Neuronal stem cell (in vitro differentiated cells): Measurements from ENCODE around the gene HOMER3.
A peak's percentile ranks its signal among the peaks of the same experiment; 100 is the strongest.
"Not testable (repeated sequence)": the region's sequence is repeated elsewhere in the genome, so short reads cannot be mapped to it uniquely, and the experiment has no call there.

Source experiments
- DNase-seq: peaks from one replicate; pipeline ENCODE4 v3.0.0-alpha.2; 2013; ENCODE audit warnings: low spot score
- H2AFZ ChIP-seq: one replicate; pipeline ENCODE4 v1.6.1; 2013; ENCODE audit warnings: mild to moderate bottlenecking, low read length, inconsistent platforms
- H2AK5ac ChIP-seq: 2 replicates; pipeline ENCODE4 v1.6.1; 2013; ENCODE audit warnings: low read depth, mild to moderate bottlenecking, inconsistent platforms, low read length, moderate library complexity, mixed read lengths
- H2BK120ac ChIP-seq: 2 replicates; pipeline ENCODE4 v1.6.1; 2013; ENCODE audit warnings: low read depth, mild to moderate bottlenecking, inconsistent platforms, low read length, moderate library complexity, mixed read lengths
- H2BK12ac ChIP-seq: one replicate; pipeline ENCODE4 v1.6.1; 2013; ENCODE audit warnings: low read length, inconsistent platforms
- H2BK15ac ChIP-seq: 2 replicates; pipeline ENCODE4 v1.6.1; 2013; ENCODE audit warnings: mild to moderate bottlenecking, low read length, inconsistent platforms, mixed read lengths
- H2BK5ac ChIP-seq: one replicate; pipeline ENCODE4 v1.6.1; 2013; ENCODE audit warnings: inconsistent platforms, mild to moderate bottlenecking, low read length, moderate library complexity
- H3K14ac ChIP-seq: one replicate; pipeline ENCODE4 v1.6.1; 2013; ENCODE audit warnings: low read length, inconsistent platforms
- H3K18ac ChIP-seq: 2 replicates; pipeline ENCODE4 v1.6.1; 2013; ENCODE audit warnings: low read length, inconsistent platforms
- H3K23ac ChIP-seq: 2 replicates; pipeline ENCODE4 v1.6.1; 2013; ENCODE audit warnings: low read depth, mild to moderate bottlenecking, mixed read lengths, low read length, inconsistent platforms; ENCODE audit not compliant: poor library complexity
- H3K27ac ChIP-seq: replicated peaks from 3 replicates; pipeline ENCODE4 v1.5.1; 2013; ENCODE audit warnings: low read length, inconsistent platforms
- H3K27me3 ChIP-seq, 3 experiments: 2 replicates each; pipeline ENCODE4 v1.6.1; 2013; ENCODE audit warnings: low read length in 3 of 3, mild to moderate bottlenecking in 2 of 3, inconsistent platforms in 1 of 3, low read depth in 1 of 3, mixed read lengths in 1 of 3, moderate library complexity in 1 of 3; ENCODE audit not compliant: control insufficient read depth in 3 of 3, insufficient read depth in 3 of 3
- H3K36me3 ChIP-seq, 2 donors: replicated peaks in 1 of 2; 2 replicates each; pipeline ENCODE4 v1.6.1; 2013; ENCODE audit warnings: low read length in 2 of 2; ENCODE audit not compliant: control insufficient read depth in 2 of 2, insufficient read depth in 2 of 2
- H3K4ac ChIP-seq: 2 replicates; pipeline ENCODE4 v1.6.1; 2013; ENCODE audit warnings: inconsistent platforms, mild to moderate bottlenecking, low read length, moderate library complexity
- H3K4me1 ChIP-seq, 2 donors: 1 replicate in 1 of 2; 2 replicates in 1 of 2; pipeline ENCODE4 v1.6.1; 2013; ENCODE audit warnings: low read length in 2 of 2, low read depth in 1 of 2; ENCODE audit not compliant: control insufficient read depth in 2 of 2, insufficient read depth in 1 of 2
- H3K4me2 ChIP-seq: one replicate; pipeline ENCODE4 v1.6.1; 2013; ENCODE audit warnings: mild to moderate bottlenecking, low read length, inconsistent platforms; ENCODE audit not compliant: insufficient read depth, poor library complexity, severe bottlenecking
- H3K4me3 ChIP-seq, 2 donors: 2 replicates each; pipeline ENCODE4 v1.5.1; 2013; ENCODE audit warnings: low read length in 2 of 2, mild to moderate bottlenecking in 2 of 2, inconsistent platforms in 1 of 2, moderate library complexity in 1 of 2
- H3K79me1 ChIP-seq: one replicate; pipeline ENCODE4 v1.6.1; 2013; ENCODE audit warnings: low read depth, mild to moderate bottlenecking, inconsistent platforms, low read length, moderate library complexity
- H3K9ac ChIP-seq: one replicate; pipeline ENCODE4 v1.6.1; 2013; ENCODE audit warnings: mild to moderate bottlenecking, low read depth, low read length, inconsistent platforms; ENCODE audit not compliant: poor library complexity
- H3K9me3 ChIP-seq, 2 donors: replicated peaks in 1 of 2; 2 replicates each; pipeline versions ENCODE3 to v1.6.1; 2013; ENCODE audit warnings: low read length in 2 of 2, mild to moderate bottlenecking in 2 of 2, inconsistent platforms in 1 of 2, low read depth in 1 of 2, mixed read lengths in 1 of 2, moderate library complexity in 1 of 2; ENCODE audit not compliant: control insufficient read depth in 2 of 2, insufficient read depth in 1 of 2
- H4K8ac ChIP-seq: one replicate; pipeline ENCODE4 v1.6.1; 2013; ENCODE audit warnings: low read depth, mild to moderate bottlenecking, inconsistent platforms, low read length, moderate library complexity
- H4K91ac ChIP-seq: one replicate; pipeline ENCODE4 v1.6.1; 2013; ENCODE audit warnings: low read length, low read depth, mild to moderate bottlenecking, inconsistent platforms; ENCODE audit not compliant: poor library complexity
- WGBS, 2 donors: extraction: QIAGEN DNeasy Blood & Tissue Kit; methylation state at CpG; one replicate each; pipeline ENCODE4 v1.1.7; 2013; ENCODE audit warnings: missing lambda C conversion rate in 2 of 2, mixed read lengths in 1 of 2; ENCODE audit not compliant: insufficient read length in 2 of 2, insufficient replicate concordance in 1 of 2; ENCODE audit errors: extremely low coverage in 2 of 2; 5-methylcytosine and 5-hydroxymethylcytosine counted together

The HOMER3 gene

GRCh38 chr19:18904334-18905057 is 36.5 kb downstream of the HOMER3 start:
- H3K4me2 ChIP-seq, result no peak overlapping the region
- H3K27ac ChIP-seq, result no peak overlapping the region
- H2BK15ac ChIP-seq, result no peak overlapping the region
- H3K4ac ChIP-seq, result no peak overlapping the region
- H3K36me3 ChIP-seq, result peaks cover 33 to 82% of the 10 kb centered on the region in 2 donors
- WGBS, 2 donors, result no CpG with 5 or more reads among the region's 25 CpGs
- no peaks in the 10 kb centered on the region for H3K27me3 ChIP-seq
- H3K14ac ChIP-seq, result no peak overlapping the region
- peak overlapping the region; percentile 39 for H2BK5ac ChIP-seq
- H2BK120ac ChIP-seq, result no peak overlapping the region
- no peak for DNase-seq
- H3K4me3 ChIP-seq, result no peak overlapping the region
- no peaks in the 10 kb centered on the region for H3K4me1 ChIP-seq
- H4K8ac ChIP-seq, result no peak overlapping the region
- no peak overlapping the region for H2AK5ac ChIP-seq
- peaks cover 7% of the 10 kb centered on the region for H3K79me1 ChIP-seq
- no peak overlapping the region for H4K91ac ChIP-seq
- H3K18ac ChIP-seq, result no peak overlapping the region
- H2AFZ ChIP-seq, result no peak overlapping the region
- peaks cover 0 to 6% of the 10 kb centered on the region in 2 donors for H3K9me3 ChIP-seq
- no peak overlapping the region for H3K23ac ChIP-seq
- H2BK12ac ChIP-seq, result no peak overlapping the region
- H3K9ac ChIP-seq, result no peak overlapping the region

- no peak overlapping the region for H4K8ac ChIP-seq
- peak overlapping the region; percentile 38 for H3K14ac ChIP-seq
- H3K9ac ChIP-seq, result peak overlapping the region; percentile 60
- H3K4me2 ChIP-seq, result no peak overlapping the region
- H3K18ac ChIP-seq, result no peak overlapping the region
- peaks cover 0 to 6% of the 10 kb centered on the region in 2 donors for H3K9me3 ChIP-seq
- DNase-seq, result no peak
- H2BK5ac ChIP-seq, result no peak overlapping the region
- WGBS, 2 donors, result no CpG with 5 or more reads among the region's 29 CpGs
- H3K36me3 ChIP-seq, result peaks cover 33 to 82% of the 10 kb centered on the region in 2 donors
- peaks cover 7% of the 10 kb centered on the region for H3K79me1 ChIP-seq
- peaks cover 0 to 6% of the 10 kb centered on the region in 2 donors for H3K4me1 ChIP-seq
- H3K4me3 ChIP-seq, result no peak overlapping the region
- no peak overlapping the region for H3K27ac ChIP-seq
- no peaks in the 10 kb centered on the region for H3K27me3 ChIP-seq
- H2BK120ac ChIP-seq, result peak overlapping the region; percentile 18
- peak overlapping the region; percentile 65 for H3K23ac ChIP-seq
- H3K4ac ChIP-seq, result no peak overlapping the region
- H2AK5ac ChIP-seq, result no peak overlapping the region
- no peak overlapping the region for H2BK15ac ChIP-seq
- peak overlapping the region; percentile 22 for H2BK12ac ChIP-seq
- no peak overlapping the region for H4K91ac ChIP-seq
- H2AFZ ChIP-seq, result no peak overlapping the region
Observed at GRCh38 chr19:18903156-18904037, 37.6 kb downstream of the HOMER3 start.

GRCh38 chr19:18902519-18902918 is 38.5 kb downstream of the HOMER3 start:
- no CpG with 5 or more reads among the region's 5 CpGs for WGBS, 2 donors
- H2BK120ac ChIP-seq, DNase-seq, H3K27me3 ChIP-seq, H4K8ac ChIP-seq, H3K4ac ChIP-seq, H3K14ac ChIP-seq, H2AFZ ChIP-seq, H4K91ac ChIP-seq, H3K23ac ChIP-seq, H3K4me3 ChIP-seq, H3K9me3 ChIP-seq, H2BK12ac ChIP-seq, H2AK5ac ChIP-seq, H3K79me1 ChIP-seq, H3K4me2 ChIP-seq, H2BK5ac ChIP-seq, H3K18ac ChIP-seq, H2BK15ac ChIP-seq, H3K9ac ChIP-seq, H3K27ac ChIP-seq: not testable (repeated sequence)
- Histone ChIP-seq H3K4me1 (peaks cover 0 to 11% of the 10 kb centered on the region in 2 donors), H3K36me3 (peaks cover 28 to 75% of the 10 kb centered on the region in 2 donors)

- Histone ChIP-seq H3K9ac (peak overlapping the region; percentile 9), H3K18ac (no peak overlapping the region), H3K4me3 (no peak overlapping the region), H3K36me3 (peaks cover 21 to 65% of the 10 kb centered on the region in 2 donors), H2AFZ (no peak overlapping the region), H3K14ac (no peak overlapping the region), H2BK12ac (no peak overlapping the region), H4K8ac (no peak overlapping the region), H2BK120ac (no peak overlapping the region), H3K27me3 (peaks cover 0 to 4% (median 0%) of the 10 kb centered on the region in 3 experiments), H2AK5ac (no peak overlapping the region), H3K4ac (no peak overlapping the region), H3K9me3 (peaks cover 0 to 8% of the 10 kb centered on the region in 2 donors), H3K23ac (peak overlapping the region; percentile 80), H2BK5ac (peak overlapping the region; percentile 60), H3K4me2 (no peak overlapping the region), H4K91ac (no peak overlapping the region), H2BK15ac (no peak overlapping the region), H3K79me1 (peaks cover 7% of the 10 kb centered on the region), H3K27ac (no peak overlapping the region), H3K4me1 (peaks cover 0 to 13% of the 10 kb centered on the region in 2 donors)
- no peak for DNase-seq
- no CpG with 5 or more reads among the region's 7 CpGs for WGBS, 2 donors
Observed at GRCh38 chr19:18901491-18901890, 39.5 kb downstream of the HOMER3 start.
